ENCODE measurements around the gene TAF4. TPM values are rescaled to one million over a fixed set of nuclear protein-coding genes. Genes with fewer than 3 reads are reported as not detected.

TAF4 gene
- total RNA-seq, 1 experiment from 2014 or later, result 6.1 TPM

- no peak for DNase-seq (ENCODE audit: low read depth)
Measured at GRCh38 chr20:61966492-61967244, 99.0 kb downstream of the TAF4 start.

- no peak for DNase-seq (ENCODE audit: low read depth)
Measured at GRCh38 chr20:61965606-61966491, 99.8 kb downstream of the TAF4 start.

DNA sequence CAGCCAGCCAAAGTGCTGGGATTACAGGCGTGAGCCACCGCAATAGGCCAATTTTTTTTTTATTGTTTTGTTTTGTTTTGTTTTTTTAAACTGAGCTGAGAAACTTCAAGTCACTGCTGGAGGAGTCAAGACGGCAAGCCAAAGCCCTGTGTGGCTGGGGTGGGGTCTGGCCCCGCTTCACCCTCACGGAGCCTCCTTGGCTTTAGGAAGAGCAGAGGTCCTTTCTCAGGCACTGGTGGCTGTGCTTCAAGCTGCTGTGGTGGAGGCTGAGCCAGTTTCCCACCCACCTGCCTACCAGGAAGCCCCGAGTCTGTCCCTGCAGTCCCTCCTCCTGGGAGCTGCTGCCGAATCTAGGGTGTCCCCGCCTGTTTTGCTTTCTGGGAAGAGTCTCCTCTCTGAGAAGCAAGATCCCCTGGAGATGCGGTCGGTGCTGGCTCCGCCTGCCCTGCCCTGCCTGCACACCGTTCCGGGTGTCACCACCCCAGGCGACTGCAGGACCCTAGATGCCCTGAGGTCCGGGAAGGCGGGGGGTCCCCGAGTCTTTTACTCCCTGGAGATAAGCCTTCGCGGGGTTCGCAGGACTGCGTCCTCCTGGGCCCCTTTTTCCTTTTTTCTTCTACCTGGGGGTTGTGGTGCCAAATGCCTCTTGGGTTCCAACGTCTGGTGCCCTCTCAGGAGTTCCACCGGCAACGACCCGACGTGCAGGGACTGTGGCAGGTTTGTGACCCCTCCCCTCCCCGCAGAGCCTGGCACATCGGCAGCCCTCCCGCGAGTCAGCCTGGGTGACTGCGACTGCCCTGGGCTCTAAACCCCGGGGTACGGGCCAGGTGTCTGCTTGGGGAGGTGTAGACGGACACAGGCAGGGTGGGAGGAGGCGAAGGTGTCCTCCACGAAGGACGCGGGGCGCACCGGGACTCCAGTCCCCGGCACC lies 100.7 kb downstream of the TAF4 start:
- no peak for DNase-seq (ENCODE audit: low read depth)

DNA sequence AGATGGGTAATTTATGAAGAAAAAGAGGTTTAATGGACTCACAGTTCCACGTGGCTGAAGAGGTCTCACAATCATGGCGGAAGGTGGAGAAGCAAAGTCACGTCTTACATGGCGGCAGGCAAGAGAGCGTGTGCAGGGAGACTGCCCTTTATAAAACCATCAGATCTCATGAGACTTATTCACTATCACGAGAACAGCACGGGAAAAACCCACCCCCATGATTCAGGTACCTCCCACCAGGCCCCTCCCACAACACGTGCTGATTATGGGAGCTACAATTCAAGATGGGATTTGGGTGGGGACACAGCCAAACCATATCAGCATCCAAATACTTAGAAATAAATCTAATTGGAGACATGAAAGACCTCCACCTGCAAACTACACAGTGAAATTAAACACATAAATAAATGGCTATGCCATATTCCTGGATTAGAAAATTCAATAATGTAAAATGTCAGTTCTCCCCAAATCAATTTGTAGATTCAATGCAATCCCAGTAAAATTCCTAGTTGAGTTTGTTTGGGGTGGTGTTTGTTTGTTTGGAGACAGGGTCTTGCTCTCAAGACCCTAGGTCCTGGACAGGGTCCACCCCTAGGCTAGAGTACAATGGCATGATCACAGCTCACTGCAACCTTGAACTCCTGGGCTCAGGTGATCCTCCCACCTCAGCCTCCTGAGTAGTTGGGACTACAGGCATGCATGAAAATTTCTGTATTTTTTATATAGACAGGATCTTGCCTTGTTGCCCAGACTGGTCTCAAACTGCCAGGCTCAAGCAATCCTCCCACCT lies 101.6 kb downstream of the TAF4 start:
- DNase-seq (ENCODE audit: low read depth), result no peak

- no peak for DNase-seq (ENCODE audit: low read depth)
Measured at GRCh38 chr20:61963149-61963548, 102.5 kb downstream of the TAF4 start.

GRCh38 chr20:61960836-61961235 lies 104.8 kb downstream of the TAF4 start:
- no peak for DNase-seq (ENCODE audit: low read depth)

DNA sequence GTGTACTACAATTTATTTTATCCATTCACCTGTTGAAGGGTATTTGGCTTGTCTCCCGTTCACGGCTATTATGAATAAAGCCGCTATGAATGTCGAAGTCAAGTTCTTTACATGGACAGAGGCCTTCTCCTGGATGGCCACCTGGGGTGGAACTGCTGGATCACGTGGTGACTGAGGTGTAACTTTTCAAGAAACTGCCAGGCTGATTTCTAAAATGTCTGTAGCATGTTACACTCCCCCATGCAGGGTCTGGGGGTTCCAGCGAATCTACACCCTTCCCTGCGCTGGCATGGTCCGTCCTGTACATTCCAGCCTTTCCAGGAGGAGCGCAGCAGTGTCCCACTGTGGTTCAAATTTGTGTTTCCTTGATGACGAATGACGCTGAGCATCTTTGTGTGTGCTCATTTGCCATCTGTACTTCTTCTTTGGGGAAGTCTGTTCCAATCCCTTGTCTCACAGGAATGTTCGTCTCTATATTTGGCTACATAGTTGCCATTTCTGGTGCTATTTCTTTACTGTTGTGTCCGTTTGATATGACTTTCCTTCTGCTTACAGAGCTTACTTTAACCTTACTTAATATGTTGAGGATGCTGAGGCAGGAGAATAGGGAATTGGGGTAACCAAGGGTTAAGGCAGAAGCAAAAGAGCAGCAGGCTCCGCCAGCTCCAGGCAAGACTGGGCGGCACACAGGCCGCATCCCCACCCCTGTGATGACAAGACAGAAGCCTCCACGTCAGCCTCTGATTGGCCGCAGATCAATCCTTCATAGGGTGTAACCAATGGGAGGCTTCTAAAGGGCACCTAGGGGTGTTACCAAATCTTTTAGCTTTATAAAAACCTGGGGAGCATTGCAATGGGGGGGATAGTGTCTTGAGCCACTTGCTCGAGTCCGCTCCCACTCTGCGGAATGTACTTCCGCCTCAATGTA lies 106.6 kb downstream of the TAF4 start:
- no peak for DNase-seq (ENCODE audit: low read depth)

DNA sequence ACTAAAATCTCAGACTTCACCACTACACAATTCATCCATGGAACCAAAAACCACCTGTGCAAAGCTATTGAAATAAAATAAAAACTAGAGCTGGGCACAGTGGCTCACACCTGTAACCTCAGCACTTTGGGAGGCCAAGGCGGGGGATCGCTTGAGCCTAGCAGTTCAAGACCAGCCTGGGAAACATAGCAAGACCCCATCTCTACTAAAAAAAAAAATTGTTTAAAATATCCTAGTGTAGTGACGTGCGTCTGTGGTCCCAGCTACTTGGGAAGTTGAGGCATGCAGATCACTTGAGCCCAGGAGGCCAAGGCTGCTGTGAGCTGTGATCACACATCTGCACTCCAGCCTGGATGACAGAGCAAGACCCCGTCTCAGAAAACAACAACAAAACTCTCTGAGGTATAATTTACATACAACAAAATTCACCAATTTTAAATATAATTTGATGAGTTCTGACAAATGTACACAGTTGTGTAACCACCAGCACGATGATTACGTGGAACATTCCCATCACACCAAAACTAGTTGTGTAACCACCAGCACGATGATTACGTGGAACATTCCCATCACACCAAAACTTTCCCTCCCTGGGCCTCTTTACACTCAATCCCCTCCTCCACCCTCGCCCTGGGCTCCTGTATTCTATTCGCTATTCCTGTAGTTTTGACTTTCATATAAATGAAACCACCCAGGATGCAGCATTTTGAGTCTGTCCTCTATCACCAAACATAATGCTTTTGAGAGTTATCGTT lies 107.5 kb downstream of the TAF4 start:
- DNase-seq (ENCODE audit: low read depth), result no peak

DNA sequence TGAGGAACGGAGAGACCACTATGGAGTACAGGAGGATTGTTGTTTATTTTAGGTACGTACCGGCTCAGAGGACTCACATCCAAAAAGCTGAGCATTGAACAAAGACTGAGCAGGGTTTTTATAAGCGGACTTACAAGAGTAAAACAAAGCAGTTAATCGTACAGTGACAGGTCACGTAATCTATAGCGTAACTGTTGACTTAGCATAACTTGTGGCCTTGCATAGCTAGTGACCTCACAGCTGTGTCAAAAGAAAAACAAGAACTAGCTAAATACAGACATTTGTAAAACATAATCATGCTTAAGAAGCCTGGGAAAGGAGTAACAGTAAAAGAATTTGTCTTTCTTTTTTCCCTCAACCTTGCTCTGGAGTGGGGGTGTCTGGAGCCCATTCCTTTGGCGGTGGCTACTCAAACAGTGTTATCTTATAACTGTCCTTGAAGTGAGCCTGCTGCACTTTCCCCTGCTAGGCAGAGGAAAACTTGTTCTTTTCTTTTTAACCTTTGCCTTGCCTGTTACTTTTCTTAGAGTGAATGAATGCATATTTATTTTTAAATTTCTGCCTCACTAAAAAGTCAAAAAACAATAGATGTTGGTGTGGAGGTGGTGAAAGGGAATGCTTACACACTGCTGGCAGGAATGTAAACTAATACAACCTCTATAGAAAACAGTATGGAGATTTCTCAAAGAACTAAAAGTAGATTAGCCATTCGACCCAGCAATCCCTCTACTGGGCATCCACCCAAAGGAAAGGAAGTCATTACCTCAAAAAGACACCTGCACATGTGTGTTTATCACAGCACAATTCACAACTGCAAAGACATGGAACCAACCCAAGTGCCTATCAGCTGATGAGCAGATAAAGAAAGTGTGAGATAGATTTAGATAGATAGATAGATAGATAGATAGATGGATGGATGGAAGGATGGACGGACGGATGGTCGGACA lies 109.0 kb downstream of the TAF4 start:
- DNase-seq (ENCODE audit: low read depth), result no peak

- DNase-seq (ENCODE audit: low read depth), result no peak
Measured at GRCh38 chr20:61955668-61956395, 109.8 kb downstream of the TAF4 start.

- no peak for DNase-seq (ENCODE audit: low read depth)
Measured at GRCh38 chr20:61954276-61955021, 111.2 kb downstream of the TAF4 start.

DNA sequence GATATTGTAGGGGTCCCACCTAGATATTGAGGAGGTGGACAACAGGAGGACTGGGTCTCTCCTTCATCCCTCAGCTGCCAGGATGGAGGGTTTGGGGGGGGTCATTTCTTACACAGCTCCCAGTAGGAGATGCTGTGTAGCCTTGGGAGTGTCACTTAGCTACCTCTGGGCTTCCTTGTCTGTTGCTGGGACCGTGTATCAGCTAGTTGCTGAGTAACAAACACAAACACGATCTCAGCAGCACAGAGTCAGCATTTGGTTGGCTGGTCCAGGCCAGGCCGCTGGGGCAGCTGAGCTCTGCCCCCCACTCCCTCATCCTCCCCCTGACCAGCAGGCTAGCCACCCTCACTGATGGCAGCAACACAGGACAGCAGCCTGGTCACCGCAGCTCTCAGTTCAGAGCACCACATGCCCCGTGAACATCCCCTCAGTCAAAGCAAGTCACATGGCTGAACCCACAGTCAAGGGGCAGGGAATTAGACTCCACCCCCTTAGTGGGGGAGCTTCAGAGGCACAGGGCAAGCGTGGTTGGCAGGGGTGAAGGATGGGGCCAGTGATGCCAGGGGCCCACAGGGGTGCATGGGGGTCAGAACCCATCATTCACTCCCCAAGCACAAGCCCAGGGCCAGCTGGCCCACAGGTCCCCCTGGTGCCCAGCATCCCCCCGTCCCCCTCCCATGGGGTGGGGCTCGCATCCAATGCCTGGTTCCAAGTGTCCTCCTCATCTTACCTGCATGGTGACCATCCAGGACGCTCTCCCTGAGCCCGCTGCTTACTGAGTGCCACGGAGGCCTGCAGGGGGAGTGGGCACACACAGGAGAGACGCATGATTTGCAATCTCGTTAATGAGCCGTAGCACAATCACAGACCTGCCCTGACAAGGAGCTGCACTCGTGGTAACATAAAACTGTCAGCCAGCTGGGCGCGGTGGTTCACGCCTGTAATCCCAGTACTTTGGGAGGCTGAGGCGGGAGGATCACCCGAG lies 112.4 kb downstream of the TAF4 start:
- DNase-seq (ENCODE audit: low read depth), result no peak

DNA sequence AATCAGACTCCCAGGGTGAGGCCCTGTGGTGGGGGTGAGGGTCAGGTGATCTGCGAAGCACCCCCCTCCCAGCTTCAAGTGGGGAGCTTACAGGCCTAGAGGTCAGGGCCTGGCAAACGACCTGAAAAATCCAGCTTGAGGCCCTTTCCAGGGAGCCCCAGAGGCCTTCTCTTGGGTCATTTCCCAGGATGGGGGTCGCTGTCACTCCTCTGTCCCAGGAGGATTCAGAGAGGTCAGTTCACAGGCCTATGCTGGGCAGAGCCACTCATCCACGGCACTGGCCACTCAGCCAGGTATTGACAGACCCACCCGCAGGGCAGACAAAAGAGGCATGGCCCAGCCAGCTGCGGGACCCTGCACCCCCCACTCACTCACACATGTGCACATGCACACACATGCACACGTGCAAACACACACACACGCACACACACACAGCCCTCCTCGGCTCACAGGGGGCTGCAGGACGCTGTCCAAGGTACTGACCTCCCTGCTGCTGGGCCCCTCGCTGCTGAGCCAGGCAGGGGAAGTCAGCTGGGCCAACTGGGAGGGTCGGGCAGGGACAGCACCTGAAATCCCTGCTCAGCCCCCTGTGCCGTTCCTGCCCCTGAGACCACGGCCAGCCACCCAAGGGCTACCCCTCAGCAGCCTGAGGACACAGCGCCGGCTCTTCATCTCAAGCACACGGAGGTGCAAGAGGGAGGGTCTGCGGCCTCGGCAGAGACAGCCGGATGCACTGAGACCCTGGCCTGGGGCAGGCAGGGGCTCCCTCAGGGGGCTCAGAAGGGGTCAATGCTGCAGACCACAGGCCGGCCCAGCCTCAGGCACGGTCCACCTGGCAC lies 113.8 kb downstream of the TAF4 start:
- no peak for DNase-seq (ENCODE audit: low read depth)

DNA sequence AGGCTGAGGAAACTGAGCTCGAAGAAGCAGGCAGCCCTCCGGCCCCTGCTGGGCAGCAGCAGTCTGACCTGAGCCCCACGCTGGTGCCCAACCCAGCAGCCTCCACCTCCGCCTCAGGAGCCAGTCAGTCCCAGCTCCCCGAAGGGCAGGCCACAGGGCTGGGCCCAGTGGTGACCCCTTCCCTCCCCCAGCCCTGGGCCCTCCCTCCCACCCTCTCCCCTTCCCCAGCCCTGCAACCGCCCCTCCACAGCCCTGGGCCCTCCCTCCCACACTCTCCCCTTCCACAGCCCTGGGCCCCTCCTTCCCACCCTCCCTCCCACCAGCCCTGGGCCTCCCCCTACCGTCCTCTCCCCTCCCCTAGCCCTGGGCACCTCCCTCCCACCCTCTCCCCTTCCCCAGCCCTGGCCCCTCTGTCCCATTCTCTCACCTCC lies 115.0 kb downstream of the TAF4 start:
- DNase-seq (ENCODE audit: low read depth), result no peak
